Globus pallidus (tissue), 1 donor: Measurements from ENCODE around the gene ADGRE1.

Experiments
- DNase-seq: peaks from one replicate; pipeline ENCODE4 v3.0.0-alpha.2; 2015; ENCODE audit warnings: low spot score

ADGRE1 gene

DNA sequence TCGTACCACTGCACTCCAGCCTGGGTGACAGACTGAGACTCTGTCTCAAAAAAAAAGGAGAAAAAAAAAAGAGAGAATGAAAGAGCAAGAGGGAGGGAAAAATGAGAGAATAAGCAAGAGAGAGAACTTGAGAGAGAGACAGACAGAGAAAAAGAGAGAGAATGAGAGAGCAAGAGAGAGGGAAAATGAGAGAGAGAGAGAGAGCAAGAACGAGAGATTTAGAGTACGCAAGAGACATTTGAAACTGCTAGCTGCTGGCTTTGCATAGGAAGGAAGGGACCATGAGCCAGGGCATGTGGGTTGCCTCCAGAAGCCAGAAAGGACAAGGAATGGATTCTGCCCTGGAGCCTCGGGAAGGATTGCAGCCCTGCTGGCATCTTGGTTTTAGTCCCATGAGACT lies 9.6 kb upstream of the ADGRE1 start:
- DNase-seq, result no peak

DNA sequence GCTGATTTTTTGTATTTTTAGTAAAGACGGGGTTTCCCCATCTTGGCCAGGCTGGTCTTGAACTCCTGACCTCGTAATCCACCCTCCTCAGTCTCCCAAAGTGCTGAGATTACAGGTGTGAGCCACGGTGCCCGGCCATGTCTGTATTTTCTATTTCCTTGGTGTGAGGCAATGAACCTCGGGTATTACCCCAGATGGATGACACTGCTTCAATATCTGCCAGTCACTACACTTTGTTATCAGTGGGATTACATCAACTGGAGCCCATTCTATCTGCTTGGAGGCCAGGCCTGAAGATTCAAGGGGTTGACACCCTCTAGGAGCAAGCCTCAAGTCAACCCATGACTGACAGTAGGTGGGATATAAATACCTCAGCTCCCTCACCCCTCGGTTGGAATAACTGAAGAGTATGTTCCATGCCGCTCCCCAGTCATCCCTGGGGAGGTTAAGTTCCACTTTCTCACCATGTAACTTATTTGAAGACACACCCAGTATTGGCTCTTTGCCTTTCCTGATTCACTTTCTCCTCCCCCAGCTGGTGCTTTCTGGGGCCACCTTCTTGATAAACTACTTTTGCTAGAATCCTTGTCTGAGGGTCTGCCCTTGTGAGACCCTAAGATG lies 992 bp upstream of the ADGRE1 start:
- no peak for DNase-seq

DNA sequence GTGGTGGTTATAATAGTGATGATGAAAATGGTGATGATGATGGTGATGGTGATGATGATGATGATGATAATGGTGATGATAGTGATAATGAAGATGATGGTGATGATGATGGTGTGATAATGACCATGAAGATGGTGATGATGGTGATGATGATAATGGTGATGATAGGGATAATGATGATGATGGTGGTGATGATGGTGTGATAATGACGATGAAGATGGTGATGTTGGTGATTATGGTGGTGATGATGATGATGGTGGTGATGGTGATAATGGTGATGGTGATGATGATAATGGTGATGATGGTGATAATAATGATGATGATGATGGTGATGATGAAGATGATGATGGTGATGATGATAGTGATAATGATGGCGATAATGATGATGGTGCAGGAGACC lies 1.6 kb downstream of the ADGRE1 start:
- DNase-seq, result no peak

DNA sequence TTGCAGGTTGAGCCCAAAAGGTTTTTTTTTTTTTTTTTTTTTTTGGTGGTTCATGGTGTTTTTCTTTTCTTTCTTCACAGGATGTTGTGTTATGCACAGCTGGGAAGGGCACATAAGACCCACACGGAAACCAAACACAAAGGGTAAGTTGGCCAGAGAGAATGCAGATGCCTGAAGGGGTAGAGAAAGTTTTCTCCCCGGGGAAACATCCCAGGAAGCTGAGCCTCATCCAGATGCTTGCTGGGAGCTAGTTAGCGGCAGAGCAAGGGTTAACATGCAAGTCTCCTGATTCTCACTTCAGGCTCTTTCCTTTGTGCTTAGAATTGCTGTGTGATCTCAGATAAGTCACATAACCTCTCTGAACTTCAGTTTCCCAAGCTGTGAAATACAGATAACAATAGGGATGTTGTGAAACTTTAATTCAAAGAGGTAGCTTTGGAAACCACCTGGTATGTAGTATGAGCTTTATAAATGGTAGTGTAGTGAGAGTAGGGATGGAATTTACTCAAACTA lies 3.1 kb downstream of the ADGRE1 start:
- no peak for DNase-seq

DNA sequence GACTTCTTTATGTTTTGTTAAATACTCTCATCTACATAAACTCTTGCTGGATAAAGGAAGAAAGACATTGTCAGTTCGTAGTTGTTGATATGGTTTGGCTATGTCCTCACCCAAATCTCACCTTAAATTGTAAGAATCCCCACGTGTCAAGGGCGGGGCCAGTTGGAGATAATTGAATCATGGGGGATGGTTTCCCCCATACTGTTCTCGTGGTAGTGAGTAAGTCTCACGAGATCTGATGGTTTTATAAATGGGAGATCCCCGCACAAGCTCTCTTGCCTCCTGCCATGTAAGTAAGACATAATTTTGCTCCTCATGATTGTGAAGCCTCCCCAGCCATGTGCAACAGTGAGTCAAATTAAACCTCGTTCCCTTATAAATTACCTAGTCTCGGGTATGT lies 3.6 kb downstream of the ADGRE1 start:
- DNase-seq, result no peak

DNA sequence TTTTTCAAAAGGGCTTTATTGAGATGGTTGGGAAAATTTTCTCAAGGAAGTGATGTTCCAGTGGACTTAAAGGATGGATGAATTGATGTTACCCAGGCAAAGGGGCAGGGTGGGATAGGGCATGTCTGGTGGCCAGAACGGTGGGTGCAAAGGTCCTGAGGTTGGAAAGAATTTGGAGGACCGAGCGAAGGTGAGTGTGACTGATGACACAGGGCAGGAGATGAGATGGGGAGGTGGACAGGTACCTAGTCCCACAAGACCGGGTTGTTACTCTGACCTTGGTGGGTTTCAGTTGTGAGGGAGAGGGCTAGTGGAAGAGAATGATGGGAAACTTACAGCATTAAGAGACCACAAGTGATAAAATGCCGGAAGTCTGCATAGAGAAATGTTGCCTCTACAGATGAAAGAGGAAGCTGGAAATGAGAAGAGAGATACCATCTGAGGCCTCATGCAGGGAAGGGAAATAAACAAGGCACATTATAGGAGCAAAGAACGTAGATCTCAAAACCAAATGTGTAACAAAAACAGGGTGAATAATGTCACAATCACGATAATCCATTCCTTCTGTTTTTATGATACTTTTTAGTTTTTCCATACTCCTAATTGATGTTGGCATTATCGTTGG lies 4.5 kb downstream of the ADGRE1 start:
- no peak for DNase-seq

DNA sequence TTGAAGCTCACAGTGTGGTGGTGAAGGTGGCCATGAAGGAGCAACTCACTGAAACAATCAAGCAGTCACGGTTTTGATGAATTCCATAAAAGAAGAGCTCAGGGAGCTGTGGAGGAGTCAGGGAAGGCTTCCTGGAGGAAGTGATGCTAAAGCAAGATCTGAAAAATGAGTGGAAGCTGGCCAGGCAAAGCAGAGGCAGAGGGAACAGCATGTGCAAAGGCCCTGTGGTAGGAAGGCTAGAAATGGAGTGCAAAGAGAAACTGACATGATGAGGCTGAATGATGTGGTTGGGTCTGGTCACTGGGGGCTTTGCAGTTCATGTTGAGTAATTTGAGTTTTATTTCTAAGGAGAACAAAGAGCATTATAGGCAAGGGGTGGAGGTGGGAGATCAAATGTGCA lies 6.9 kb downstream of the ADGRE1 start:
- no peak for DNase-seq

DNA sequence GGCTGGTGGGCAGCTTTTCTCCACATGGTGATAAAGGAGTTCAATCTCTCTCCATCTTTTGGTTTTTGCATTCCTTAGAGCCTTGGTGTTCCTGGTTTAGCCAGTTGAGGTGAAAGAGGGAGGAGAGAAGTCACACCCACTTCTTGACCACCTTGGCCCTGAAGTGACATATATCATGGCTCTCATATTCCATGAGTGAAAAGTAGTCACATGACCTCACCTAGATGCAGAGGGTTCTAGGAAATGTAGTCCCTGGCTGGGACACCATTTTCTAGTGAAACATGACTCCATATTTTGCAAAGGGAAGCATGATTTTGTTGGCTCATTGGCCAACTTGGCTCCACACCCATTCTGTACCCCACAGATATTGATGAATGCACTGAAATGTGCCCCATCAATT lies 16.1 kb downstream of the ADGRE1 start:
- DNase-seq, result no peak

DNA sequence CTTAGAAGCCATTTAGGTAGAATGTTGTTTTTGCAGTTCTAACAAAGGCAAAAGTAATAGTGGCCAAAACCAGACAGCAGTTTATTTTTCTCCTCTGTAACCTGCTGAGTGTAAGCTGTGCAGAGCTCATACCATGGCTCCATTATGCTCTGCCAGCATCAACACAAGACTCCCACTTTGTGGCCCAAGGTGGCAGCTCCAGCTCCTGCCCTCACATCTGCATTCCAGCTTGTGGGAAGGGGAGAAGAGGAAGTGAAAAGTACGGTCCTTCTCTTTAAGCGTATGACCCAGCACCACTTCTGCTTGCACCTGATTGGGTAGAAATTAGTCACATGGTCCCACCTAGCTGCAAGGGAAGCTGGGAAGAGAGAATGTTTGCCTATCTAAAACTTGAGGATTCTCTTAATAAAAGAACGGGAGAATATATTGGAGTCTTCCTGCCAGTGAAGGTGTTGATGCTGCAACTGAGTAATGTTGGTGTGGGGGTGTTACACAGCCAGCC lies 19.2 kb downstream of the ADGRE1 start:
- no peak for DNase-seq

DNA sequence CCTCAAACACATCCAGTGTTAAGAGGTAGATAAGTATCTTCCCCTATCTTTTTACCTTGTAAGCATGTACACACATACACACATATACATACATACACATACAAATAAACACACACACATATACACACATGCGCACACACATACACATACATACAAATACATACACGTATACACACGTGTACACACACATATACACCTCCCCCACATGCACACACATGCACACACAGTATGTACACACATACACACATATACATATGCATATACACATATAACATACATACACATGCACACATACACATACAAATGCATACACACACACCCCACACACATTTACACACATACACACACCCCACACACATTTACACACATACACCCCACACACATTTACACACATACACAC lies 24.1 kb downstream of the ADGRE1 start:
- no peak for DNase-seq

DNA sequence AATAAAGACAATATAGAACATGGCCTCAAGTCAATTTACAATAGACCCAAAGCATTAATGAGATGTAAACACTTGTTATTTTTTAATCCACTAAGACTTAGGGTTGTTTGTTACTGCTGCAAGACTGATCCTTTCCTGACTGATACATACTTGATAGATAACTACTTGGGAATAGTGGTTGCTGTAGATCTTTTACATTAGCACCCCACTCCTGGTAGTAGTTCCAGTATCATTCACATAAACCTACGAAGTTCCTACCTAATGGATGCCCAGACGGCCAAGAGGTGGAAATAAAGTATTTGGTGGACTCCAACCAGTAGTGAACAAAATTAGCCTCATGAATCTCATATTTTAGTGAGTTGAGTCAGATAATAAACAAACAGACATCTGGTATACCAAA lies 26.9 kb downstream of the ADGRE1 start:
- DNase-seq, result no peak

DNA sequence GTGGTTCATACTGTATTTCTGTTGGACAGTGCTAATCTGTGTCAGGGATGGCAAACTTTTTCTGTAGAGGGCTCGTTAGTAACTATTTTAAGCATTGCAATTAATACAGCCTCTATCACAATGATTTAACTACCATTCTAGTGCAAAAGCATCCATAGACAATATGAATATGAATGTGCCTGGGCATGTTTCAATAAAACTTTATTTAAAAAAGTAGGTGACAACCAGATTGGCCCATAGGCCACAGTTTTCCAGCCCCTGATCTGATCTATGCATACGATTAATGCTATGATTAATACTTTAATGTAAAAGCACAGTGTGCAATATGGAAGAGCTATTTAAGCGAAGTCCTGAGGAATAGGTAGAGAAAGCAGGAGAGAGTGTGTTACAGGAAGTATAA lies 29.6 kb downstream of the ADGRE1 start:
- DNase-seq, result no peak

DNA sequence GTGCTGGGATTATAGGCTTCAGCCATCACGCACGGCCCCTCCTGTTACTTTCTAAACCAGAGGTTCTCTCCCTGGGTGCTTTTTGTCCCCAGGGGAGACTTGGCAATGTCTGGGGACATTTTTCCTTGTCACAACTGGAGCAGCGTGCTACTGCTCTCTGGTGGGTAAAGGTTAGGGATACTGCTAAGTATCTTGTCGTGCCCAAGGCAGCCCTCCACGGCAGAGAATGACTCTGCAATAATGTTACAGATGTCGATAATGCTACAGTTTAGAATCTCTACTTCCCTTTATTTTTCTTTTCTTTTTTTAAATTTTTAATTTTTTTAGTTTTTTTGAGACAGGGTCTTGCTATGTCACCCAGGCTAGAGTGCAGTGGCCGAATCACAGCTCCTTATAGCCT lies 38.0 kb downstream of the ADGRE1 start:
- no peak for DNase-seq

DNA sequence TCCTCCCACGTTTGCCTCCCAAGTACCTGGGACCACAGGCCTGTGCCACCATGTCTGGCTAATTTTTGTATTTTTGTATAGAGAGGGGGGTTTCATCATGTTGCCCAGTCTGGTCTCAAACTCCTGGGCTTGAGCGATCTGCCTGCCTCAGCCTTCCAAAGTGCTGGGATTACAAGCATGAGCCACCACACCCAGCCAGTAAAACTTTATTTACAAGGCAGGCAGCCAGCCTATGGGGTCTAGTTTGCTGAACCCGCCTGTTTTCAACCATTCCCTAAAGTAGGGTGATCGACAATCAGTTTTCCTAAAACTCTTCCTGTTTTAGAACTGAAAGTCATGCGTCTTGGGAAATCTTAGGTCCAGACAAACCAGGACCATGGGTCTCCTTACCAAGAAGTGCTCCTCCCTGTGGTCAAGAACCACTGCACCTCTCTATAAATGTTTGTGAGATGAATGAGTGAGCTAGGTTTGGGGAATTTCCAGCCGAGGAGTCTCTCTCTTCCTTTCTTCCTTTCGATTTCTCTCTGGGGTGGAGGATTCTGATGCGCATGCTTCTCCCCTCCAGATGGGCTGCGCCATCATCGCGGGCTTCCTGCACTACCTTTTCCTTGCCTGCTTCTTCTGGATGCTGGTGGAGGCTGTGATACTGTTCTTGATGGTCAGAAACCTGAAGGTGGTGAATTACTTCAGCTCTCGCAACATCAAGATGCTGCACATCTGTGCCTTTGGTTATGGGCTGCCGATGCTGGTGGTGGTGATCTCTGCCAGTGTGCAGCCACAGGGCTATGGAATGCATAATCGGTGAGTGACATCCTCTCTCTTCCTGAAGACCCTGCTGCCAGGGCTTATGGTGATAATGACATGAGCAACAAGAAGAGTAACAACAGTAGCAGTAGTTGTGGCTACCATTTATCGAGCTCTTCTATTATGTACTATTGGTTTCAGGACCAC lies 38.7 kb downstream of the ADGRE1 start:
- no peak for DNase-seq

DNA sequence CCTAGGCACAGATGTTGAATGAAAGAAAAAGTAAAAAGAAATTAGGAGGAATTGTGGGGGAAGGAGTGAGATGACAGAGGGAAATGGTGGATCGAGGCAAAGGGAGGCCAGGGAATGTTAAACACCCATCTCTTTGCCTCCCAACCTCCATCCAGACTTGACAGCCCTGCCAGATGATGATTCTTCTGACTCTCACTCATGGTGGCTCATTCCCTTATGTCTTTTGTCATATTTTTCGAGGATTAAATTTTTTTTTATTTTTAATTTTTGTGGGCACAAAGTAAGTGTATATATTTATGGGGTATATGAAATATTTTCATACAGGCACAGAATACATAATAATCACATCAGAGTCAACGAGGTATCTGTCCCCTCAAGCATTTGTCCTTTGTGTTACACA lies 42.8 kb downstream of the ADGRE1 start:
- DNase-seq, result no peak

DNA sequence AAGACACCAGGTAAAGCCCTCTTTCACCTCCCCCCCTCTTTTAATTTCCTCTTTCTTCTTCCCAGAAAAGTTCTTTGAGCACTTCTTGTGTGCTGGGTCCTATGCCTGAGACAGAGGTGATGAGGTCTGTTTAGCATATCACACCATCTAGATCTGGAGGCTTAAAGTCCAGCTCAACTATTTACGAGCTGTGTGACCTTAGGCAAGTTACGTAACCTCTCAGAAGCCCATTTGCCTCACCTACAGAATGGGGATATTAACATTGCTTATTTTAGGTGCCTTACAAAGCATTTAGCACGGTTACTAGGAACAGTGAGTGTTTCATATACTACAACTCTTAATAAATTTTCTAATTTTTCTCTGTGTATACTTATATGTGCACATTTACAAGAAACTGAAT lies 47.7 kb downstream of the ADGRE1 start:
- DNase-seq, result no peak

DNA sequence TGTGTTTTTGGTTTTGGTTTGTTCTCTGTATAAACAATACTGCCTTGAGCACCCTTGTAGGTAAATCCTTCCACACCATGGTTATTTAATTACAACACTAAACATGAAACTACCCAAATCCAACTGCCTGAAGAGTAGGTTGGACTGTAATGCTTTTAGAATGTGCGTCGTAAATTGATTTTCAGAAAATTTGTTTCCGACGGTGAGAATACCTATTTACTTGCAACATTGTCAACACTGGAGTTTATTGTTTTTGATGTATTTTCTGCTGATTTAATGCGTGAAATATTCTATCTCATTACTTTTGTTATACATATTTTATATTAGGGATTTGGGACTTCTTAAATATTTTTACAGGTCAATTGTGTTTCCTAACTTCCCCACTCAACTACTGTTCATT lies 48.2 kb downstream of the ADGRE1 start:
- no peak for DNase-seq

DNA sequence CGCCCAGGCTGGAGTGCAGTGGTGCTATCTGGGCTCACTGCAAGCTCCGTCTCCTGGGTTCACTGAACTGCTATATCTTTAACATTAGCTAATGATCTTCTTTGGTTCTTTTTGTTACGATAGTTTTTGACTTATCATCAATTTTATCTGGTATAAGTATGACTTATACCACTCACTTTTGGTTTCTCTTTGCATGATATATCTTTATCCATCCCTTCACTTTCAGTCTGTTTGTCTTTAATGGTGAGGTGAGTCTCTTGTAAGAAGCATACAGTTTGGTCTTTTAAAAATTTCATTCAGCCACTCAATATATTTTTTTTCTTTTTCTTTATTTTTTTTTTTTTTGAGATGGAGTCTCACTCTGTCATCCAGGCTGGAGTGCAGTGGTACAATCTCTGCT lies 58.4 kb downstream of the ADGRE1 start:
- DNase-seq, result no peak

DNA sequence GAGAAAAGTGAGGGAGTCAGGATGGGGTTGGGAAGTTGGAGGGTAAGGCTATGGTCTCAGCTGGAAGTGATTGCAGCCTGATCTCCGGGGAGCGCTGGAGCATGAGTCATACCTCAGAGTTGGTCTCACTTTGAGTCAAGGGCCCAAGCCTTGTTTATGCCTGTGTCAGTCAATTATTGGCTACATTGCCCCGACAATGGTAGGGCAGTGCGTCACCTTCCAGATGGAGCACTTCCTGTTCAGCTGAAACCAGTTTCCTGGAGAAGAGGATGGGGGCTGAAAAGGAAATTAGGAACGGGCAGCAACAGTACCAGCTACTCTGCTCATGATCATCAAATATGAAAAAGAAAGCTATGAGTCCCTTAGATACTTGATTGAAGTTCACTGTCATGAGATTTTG lies 60.4 kb downstream of the ADGRE1 start:
- DNase-seq, result no peak

DNA sequence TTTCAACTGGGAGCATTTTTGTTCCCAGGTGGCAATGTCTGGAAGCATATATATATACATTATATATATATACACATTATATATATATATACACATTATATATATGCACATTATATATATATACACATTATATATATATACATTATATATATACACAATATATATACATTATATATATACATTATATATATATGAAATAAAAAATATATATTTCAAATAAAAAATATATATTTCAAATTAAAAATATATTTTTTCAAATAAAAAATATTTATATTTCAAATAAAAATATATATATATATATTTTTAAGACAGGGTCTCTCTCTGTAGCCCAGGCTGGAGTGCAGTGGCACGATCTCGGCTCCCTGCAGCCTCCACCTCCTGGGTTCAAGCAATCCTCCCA lies 61.5 kb downstream of the ADGRE1 start:
- no peak for DNase-seq

DNA sequence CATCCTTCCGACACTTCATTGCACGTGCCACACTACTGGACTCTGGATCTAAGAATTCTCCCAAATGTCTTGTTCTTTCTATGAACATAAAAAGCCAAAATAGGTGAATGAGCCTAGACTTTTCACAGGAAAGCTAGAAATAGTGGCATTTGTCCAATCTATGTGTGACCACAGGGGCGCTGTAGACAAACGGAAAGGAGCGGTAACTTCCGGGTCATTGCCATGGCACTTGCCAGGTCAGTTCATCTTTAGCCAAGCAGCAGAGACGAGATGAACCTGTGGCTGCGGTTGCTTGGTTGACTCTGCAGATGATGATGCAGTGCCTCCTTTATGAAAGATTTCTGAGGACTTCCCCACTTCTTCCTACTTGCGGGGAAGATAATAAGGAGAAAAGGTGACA lies 65.6 kb downstream of the ADGRE1 start:
- DNase-seq, result no peak

DNA sequence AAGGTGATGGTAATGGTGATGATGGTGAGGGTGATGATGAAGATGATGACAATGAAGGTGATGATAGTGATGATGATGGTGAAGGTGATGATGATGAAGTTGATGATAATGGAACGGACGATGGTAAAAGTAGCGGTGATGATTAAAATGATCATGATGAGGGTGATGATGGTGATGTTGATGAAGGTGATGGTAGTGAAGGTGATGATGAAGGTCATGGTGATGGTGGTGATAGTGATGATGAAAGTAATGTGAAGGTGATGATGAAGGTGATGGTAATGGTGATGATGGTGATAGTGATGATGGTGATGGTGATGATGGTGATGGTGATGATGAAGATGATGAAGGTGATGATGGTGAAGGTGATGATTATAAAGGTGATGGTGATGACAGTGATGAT lies 67.7 kb downstream of the ADGRE1 start:
- DNase-seq, result no peak

DNA sequence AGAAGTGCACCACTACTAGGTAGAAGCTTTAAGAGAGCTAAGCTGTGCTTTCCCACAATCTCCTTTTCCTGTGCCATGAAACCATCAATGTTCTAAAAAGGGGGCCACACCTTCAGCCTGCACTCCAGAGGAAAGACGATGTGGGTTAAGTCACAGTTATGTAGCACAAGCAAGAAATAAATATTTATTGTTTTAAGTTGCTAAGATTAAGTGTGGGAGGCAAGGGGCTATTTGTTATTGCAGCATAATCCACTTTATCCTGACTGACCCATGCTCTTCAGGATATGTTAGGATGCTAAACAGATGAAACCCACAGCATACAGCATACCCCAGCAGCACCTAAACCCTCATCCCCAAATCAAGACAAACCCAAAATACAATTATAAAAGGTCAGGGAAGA lies 69.2 kb downstream of the ADGRE1 start:
- no peak for DNase-seq
